GM19455 (cell line): Measurements from ENCODE around the gene CD247.

Source experiments
- ATAC-seq: cut with Tn5 transposase; IDR thresholded peaks from one replicate; pipeline ENCODE4 v1.9.1; 2021; ENCODE audit not compliant: unreplicated experiment

Gene CD247

GRCh38 chr1:167419245-167419644 is 99.1 kb downstream of the CD247 start:
- ATAC-seq, result no peak

- ATAC-seq, result no peak
Measured at GRCh38 chr1:167418391-167418790, 99.9 kb downstream of the CD247 start.

GRCh38 chr1:167416506-167416905 is 101.8 kb downstream of the CD247 start:
- no peak for ATAC-seq

- ATAC-seq, result no peak
Measured at GRCh38 chr1:167413328-167413727, 105.0 kb downstream of the CD247 start.

GRCh38 chr1:167412920-167413319 is 105.4 kb downstream of the CD247 start:
- no peak for ATAC-seq

GRCh38 chr1:167412072-167412471 is 106.3 kb downstream of the CD247 start:
- no peak for ATAC-seq

- no peak for ATAC-seq
Measured at GRCh38 chr1:167409183-167409582, 109.1 kb downstream of the CD247 start.

- no peak for ATAC-seq
Measured at GRCh38 chr1:167408355-167408754, 110.0 kb downstream of the CD247 start.

GRCh38 chr1:167404908-167405307 is 113.4 kb downstream of the CD247 start:
- no peak for ATAC-seq

- no peak for ATAC-seq
Measured at GRCh38 chr1:167404161-167404888, 114.0 kb downstream of the CD247 start.

- no peak for ATAC-seq
Measured at GRCh38 chr1:167401260-167401873, 117.0 kb downstream of the CD247 start.

- ATAC-seq, result no peak
Measured at GRCh38 chr1:167400359-167400953, 117.9 kb downstream of the CD247 start.

- ATAC-seq, result no peak
Measured at GRCh38 chr1:167392200-167392696, 126.1 kb downstream of the CD247 start.

GRCh38 chr1:167388976-167389375 is 129.4 kb downstream of the CD247 start:
- ATAC-seq, result no peak

GRCh38 chr1:167387251-167387910 is 130.9 kb downstream of the CD247 start:
- ATAC-seq, result no peak
